Eye (tissue), 1 donor: ENCODE data around the gene CARS1.

Experiments
- DNase-seq: peaks from one replicate; pipeline ENCODE4 v3.0.0-alpha.2; 2015

Gene CARS1

DNA sequence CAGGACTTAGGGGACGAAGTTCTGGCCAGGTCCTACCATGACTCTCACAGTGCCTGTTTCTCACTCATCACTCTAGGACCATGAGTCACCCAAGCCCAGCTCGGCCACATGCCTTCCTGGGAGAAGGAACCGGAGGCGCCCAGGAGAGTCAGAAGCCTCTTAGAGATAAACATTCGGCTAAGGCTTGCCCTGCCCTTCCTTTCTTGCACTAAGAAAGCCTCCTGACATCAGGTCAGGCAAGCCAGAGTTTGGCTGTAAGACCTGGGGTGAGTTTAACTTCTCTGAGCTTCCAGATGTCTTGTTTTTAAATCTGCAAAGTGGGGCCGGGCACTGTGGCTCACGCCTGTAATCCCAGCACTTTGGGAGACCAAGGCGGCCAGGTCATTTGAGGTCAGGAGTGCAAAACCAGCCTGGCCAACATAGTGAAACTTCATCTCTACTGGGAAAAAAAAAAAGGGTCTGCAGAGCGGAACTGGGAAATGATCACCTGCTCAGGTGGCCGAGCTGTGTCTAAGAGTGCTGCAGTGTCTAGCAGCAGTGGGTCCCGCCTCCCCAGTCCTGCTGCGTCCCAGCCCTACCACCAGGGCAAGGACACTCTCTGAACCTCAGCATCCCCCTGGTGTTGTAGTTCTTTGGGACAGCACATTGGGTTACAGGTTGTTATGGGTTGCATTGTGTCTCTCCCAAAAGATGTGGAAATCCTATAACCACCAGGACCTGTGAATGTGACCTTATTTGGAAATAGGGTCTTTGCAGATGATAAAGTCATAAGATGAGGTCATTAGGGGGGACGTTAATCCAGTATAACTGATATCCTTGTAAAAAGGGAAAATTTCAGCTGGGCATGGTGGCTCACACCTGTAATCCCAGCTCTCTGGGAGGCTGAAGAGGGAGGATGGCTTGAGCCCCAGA lies 1.8 kb upstream of the CARS1 start:
- DNase-seq: no peak

DNA sequence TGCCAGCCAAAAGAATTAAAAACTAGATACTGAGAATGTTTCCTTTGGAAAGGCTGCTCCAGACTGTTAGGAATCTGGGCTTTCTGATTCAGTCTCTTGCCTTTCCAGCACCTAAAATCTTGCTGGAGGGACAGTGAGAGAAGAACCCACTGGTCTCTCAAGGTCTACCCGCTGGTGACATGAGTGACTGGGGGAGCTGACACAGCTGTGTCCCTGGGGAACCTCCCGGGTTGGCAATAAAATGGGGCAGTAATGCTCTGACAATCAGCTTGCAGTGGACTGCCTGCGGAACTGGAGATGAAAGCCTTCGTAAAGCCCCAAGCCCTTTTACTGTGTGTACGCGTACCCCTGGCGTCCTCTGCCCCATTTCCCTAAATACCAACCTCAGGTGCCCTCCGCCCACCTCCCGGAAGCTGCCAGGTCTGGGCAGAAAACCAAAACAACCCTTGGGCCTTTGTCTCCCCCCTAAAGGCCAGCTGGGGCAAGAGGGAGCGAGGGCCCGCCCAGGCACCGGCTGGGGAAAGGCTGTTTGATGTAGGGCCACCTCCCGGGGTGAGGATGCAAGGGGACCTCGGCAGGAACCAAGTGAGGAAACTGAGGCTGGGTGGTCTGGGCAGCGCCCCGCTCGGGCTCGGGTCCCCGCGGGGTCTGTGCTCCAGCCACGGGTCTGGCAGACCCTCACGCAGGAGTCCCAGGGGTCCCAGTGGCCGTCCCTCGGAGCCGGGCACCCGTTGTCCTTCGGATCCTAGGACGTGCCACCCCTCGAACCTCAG lies 741 bp downstream of the CARS1 start:
- DNase-seq: no peak

DNA sequence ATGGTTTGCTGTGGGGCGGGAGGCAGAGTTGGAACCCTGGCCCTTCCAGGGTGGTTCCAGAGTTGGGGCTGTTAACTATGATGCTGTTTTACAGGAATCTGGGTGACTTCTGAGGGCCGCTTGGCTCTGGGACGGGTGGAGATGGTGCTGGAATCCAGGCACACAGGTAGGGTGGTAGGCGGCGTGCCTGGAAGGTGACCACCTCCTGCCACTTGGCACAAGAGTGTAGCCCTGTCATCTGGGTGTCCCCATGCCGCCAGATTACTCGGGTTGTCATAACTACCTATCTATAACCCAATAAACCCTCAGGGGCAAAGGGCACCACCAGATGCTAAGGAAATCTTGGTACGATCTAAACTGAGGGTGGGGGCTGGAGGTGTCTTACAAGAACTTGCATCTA lies 1.3 kb downstream of the CARS1 start:
- no peak for DNase-seq

DNA sequence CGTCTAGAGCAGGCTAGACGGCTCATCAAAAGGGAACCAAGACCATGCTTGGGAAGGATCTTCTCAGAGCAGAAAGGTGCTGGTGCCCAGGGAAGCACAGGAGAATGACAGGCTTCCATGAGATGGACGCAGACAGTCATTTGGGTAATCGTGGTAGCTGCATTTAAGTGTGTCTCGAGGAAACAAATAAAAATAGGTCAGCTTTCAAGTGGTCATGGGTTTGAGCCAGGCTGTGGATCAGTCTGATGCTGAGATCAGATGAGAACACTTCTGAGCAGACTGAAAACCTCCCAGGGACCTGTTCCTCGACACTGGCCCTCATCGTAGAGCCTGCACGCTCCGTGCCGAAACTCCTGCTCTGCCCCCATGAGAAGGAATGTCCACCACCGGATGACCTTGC lies 4.7 kb downstream of the CARS1 start:
- no peak for DNase-seq

DNA sequence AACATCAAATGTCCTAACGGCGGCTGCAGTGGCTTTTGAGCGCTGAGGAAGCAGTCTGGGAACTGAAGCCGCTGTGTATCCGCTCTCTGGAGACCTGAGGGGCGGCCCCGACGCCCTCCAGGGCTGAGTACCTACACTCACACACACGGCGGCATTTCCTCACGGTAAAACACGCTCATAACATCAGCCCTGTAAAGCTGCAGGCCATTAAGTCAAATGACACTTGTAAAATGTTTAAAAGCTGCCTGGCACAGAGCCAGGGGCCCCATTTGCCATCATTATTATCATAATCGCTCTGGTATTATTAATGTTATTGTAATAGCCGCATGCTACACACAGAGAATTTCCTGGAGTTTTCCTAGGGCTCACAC lies 5.1 kb downstream of the CARS1 start:
- peak; percentile 37 for DNase-seq

DNA sequence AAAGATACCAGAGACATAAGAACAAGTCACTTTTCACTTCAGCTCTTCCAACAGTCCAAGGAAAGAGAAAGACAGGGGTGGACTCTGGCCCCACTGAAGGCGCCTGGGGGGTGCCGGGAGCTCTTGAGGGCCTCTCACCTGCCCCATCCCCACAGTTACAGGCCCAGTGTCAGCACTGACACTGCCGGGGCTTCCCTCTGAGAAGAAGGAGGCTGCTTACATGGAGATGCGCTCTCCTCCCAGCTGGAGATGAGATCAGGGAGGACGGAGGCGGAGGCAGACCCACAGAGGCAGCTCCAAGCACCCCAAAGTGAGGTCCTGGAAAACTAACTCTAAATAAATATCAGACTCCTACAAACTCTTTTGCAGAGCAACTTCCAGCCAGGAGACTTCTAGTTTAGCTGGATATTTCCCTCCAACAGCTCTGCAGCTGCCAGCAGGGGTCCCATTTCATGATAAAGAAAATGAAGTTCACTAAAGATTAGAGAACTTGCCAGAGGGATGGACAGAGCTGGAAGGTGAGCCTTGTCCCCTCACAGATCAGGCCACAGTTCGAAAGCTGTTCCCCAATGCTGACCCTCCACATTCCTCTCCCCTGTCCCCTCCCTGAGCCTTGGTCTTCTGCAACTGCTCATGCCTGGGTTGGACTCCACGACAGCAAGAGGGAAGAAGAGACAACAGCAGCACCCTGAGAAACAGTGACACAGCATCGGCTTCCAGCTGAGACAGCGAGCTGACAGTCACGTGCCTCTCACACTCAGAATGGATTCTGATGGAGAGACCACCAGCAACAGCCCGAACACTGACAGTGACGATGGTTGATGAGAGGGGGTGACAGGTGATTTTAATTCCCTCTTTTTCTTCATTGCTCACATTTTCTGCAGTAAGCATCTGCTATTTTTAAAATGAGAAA lies 5.8 kb downstream of the CARS1 start:
- DNase-seq: peak; percentile 43

DNA sequence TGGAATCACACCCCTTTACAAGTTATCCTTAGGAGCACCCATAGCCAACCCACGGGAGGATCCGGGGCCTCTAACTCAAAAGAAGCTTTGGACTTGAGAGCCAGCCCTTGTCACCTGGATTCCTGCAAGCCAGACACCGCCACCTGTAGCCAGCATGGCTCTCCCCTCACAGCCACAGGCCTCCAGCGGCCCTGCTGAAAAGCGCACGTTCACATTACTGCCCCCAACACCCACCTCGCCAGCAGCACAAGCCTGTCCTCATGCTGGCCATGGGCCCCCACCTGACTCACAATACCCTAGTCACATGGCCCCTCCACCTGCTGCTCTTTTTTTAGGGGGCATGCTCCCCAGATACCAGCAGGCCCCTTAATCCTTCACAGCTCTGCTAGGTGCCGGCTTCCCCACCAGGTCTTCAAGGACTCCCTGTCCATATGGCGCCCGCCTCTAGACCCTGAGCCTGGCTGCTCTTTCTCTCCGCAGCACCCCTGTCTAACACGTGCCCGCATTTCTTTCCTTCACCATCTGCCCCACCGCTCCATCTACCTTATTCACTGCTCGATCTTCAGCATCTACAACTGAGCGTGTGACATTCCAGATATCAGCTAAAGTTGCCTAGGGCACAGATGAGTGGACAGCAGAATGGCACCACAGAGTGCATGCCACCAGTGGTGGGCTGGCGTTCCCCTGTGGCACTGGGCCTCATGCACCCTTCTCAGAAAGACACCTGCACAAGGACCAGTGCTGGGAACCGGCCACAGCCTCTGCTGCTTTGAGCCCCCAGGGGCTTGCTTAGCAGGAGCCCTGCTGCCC lies 6.6 kb downstream of the CARS1 start:
- DNase-seq: no peak

DNA sequence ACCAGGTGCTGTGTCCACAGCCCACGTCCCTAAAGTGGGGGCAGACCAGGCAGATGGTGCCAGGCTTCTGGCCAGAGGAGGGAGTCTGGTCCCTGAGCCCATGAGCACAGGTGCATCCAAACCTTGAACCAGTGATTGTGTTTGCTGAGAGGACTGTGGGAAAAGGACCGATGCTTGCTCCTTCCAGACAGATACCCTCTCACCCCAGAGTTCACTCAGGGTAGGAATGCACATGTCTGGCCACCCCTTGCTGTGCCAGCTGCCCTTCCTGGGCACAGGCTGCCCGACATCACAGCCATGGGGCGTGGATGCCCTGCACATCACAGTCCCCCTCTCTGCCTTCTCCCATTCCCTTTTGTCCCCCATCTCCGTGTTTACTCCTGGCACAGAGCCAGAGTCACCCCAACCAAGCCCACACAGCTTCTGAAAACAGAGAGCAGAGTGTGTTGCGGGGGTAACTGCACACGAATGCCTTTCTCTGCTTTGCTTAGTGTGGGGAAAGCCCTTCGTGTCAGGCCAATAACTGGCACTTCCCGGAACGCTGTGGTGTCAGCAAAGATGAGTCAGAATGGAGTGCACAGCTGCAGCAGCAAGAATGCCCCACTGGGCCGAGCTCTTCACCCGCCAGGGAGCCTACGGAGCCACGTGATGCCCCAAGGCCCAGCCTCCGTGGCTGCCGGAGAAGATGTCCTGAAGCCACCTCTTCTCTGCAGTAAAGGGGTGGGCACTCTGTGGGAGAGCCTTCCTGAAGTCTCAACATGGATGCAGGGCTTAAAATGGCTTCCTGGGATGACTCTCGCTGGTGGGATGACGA lies 7.6 kb downstream of the CARS1 start:
- DNase-seq: peak; percentile 52

DNA sequence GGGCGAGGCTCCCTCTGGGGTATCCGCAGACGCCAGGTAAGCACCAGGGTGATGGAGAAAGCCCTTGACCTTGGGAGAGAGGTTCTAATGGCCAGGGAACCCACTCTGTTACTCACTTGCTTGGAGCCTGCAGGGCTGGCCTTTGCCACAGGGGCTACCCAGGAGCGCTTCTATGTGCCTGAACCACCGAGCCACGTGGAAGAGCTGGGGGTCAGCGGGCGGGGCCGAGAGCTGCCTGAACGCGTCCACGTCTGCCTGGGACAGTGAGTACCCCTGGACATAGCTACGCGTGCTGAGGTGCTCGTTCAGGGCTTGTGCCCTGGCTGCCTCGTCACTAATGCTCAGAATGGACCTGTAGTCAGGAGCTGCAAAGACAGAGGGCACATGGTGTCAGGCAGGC lies 9.6 kb downstream of the CARS1 start:
- no peak for DNase-seq

DNA sequence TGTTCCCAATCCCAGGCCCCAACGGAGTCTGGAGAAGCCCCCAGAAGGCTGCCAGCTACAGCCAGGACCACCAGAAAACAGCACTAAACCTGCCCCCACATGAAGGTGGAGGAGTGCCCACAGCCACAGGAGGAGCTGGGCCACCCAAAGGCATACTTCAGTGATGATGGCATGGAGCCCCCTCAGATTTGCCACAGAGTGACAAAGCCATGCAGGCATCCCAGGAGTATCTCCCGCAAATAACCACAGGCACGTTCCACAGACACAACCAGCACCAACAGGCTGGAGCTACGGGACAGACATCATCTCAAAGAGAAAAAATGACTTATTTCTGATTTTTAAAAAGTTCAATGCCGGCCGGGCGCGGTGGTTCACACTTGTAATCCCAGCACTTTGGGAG lies 10.6 kb downstream of the CARS1 start:
- no peak for DNase-seq

DNA sequence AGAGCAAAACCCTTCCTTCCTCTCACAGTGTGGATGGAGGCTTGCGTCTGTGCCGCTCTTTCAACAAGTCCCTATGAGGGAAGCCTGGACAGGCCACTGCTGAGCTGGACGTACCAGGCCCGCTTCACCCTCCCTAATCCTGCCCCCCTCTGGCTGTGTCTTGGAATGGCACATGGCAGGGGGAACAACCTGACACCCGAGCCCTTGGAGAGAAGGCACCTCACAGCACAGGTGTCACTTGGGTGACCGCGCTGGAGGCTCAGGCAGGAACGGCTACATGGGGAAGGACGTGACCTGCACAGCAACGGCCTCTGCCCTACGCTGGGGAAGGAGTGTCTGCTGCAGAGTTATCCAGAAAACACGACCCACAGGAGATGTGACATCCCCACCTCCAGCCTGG lies 11.0 kb downstream of the CARS1 start:
- DNase-seq: no peak

DNA sequence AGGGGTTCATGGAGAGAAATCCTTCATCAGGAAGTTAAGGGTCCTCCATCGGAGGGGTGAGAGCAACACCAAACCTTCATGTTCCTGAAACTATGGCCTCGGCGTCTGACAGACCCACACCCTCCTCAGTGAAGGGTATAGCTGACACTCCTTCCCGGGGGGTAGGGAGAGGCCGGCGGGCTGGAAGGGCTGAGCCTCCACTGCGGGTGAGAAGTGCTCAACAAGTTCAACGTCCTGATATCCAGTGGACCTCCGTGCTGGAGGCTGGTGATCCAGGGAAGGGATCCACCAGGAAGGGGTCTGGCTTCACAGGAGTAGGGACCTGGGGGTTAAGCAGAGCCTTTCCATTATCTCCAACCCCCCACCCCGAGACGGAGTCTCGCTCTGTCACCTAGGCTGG lies 12.3 kb downstream of the CARS1 start:
- DNase-seq: no peak

DNA sequence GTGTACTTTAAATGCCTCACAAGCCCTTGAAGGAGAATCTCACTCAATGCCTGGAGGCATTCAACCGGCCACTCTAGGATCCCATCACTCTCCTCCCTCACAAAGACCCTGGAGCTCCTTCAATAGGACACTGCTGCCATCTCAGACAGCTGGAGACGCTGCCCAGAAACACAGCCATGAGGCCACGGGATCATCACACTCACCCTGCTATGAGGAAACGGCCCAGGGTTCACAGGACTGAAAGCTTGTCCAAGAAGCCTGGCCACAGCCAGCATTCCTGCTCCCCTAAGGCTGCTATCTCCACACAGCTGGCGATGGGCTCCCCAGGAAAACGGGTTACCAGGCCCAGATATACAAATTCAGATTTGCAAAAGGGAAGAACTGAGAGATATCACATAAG lies 13.2 kb downstream of the CARS1 start:
- no peak for DNase-seq

DNA sequence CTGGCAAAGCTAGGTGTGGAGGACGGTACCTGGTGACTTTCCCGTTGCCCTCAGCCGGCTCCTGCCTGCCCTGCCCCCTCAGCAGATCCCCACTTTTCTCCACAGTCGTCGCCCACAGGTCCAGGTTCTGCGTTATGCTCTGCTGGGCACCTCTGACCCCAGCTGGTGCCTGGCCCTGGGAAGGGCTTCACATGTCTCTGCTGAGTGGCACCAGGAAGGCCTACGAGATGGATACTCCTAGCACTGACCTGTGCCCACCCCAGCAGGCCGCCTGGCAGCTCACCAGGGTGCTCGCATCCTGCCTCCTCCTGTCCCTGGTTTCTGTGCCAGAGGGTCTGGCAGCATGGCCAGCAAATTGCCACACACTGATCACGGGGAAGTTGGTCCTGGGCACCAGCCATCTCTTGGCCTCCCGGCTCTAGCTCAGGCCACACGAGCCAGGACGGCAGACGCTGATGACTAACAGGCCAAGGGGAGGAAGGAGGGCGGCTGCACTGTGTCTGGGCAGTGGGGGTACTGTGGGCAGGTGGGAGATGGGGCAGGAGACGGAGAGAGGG lies 13.8 kb downstream of the CARS1 start:
- DNase-seq: no peak

DNA sequence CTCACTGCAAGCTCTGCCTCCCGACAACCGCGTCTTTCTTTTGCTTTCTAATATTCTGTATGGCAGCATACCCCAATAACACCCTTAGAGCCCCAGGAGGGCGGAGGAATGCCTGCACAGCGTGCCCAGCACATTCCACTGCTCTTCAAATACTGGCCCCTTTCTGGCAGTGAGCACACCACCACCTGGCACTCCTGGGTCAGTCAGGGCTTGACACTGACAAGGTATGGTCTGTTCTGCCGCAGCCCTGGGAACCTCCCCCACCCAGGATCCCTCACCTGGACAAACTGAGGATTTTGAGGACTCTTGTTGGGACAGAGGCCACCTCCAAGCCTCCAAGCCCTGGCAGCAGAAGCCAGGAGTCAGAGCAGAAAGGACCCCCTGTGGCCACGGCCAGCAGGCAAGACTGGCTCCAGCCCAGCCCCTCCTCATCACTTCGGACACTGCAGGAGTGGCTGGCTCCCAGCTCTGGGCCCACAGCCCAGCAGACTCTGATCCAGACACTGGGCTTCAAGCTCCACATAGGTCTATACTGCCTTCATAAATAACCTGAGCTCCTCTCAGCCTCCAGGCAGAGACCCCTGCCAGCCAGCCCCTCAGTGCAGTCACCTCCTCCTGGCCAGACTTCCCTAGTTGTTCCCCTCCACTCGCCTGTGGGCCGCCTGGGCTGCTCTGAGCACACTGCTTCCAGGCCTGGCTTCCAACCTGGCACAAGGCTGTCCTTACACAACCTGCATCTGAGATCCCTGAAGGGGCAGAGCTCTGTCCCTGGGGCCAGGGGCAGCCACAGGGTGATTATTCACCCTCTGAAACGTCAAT lies 14.5 kb downstream of the CARS1 start:
- DNase-seq: no peak

DNA sequence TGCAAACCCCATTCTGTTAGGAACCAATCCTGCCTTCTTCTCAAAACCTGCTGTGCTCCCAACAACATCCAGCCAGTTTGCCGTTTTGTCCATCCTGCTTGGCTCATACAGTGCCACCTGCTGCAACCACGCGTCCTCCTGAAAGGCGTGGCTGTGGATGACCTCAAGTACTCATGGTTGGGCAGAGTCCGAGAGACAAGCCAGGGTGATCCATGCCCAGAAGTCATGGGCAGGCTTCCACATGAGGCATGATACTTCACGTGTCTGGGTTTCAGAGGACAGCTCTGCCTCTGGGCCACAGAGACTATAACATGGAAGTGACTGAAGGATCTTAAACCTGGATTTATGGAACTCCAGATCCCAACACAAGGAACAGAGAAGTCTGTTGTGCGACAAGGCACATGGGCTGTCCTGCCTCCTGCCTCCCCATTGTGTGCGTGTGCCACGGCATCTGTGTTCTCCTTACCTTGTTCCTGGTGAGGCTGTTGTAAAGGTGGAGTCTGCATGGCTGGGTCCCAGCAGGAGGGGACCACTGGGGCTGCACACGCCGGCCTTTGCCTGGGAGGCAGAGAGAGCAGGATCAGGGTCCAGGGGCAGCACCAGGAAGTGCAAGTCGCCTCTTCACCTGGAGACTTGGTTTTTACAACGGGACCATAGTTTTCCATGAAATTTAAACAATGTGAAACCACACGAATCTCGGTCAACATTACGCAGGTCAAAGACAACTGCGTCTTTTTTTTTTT lies 15.4 kb downstream of the CARS1 start:
- no peak for DNase-seq

DNA sequence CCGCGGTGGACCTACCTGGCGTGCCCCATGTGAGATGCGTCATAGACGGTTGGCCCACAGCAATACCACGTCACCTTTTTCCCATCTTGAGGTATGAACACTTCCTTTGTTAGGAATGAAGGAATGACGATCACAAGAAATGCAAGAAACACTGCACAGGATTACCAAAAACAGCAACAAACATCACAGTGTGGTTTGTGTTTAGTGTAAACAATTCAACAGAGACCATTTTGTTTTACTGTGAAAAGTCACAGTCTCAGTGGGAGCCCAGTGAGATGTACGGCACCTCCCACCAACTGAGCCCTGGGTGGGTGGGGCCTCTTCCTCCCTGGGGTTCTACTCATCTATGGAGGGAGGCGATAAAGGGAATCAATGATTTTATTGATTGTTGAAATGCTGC lies 16.3 kb downstream of the CARS1 start:
- DNase-seq: no peak

DNA sequence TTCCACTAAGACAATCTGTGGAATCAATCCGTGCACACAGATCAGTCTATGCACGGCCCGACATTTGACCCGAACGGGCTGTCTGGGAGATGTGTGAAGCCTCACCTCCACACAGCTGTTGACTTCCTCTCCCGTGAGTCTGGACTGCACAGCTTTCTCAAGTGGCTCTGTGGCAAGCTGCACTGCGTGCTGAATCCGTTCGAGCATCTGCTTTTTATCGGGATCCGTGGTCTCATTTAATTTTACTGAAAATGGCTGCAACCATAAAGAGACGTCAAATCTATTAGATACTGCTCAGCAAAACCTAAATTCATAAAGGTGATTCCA lies 19.3 kb downstream of the CARS1 start:
- no peak for DNase-seq
